WTC11 (cell line): Measurements from ENCODE around the gene SAFB. TPM values are rescaled to one million over a fixed set of nuclear protein-coding genes. Genes with fewer than 3 reads are reported as not detected.

Experiments used
- ATAC-seq: fragments of 200-7000 bp; cut with Tn5 transposase; 2 replicates; pipeline ENCODE4 v1.10.0; 2021; ENCODE audit warnings: mild to moderate bottlenecking, moderate library complexity
- CTCF ChIA-PET: fragments of 300-600 bp; sonication (Branson Sonifier 250); formaldehyde crosslinking; loops from one replicate; lab custom pipeline; 2021; ENCODE audit warnings: antibody characterized with exemption; lab: Charles Lee
- POLR2A ChIA-PET: fragments of 350-600 bp; sonication (Branson Sonifier 250); formaldehyde crosslinking; loops from one replicate; lab custom pipeline; 2021; ENCODE audit warnings: antibody characterized with exemption; lab: Charles Lee
- DNase-seq: peaks from one replicate; pipeline ENCODE4 v3.0.0; 2021; ENCODE audit warnings: low spot score
- H3K27ac Mint-ChIP-seq: 2 replicates; pipeline ENCODE4 v1.8.0; 2021; ENCODE audit warnings: mixed read lengths
- H3K27me3 Mint-ChIP-seq: 2 replicates; pipeline ENCODE4 v1.8.0; 2021; ENCODE audit warnings: low read depth, mild to moderate bottlenecking, moderate library complexity, mixed read lengths
- H3K36me3 Mint-ChIP-seq: 2 replicates; pipeline ENCODE4 v1.8.0; 2021; ENCODE audit warnings: mixed read lengths
- H3K4me1 Mint-ChIP-seq: 2 replicates; pipeline ENCODE4 v1.8.0; 2022; ENCODE audit warnings: mixed read lengths
- H3K4me3 Mint-ChIP-seq: 2 replicates; pipeline ENCODE4 v1.8.0; 2021; ENCODE audit warnings: mild to moderate bottlenecking, moderate library complexity, mixed read lengths
- H3K9me3 Mint-ChIP-seq: 2 replicates; pipeline ENCODE4 v1.8.0; 2021; ENCODE audit warnings: mixed read lengths
- ATF1 ChIP-seq: sonication (generic); formaldehyde crosslinking; IDR thresholded peaks from 2 replicates; pipeline ENCODE4 v1.8.1; 2023; ENCODE audit warnings: mild to moderate bottlenecking, moderate library complexity, missing genetic modification reagents
- ATF2 ChIP-seq: sonication (generic); formaldehyde crosslinking; IDR thresholded peaks from 2 replicates; pipeline ENCODE4 v1.8.1; 2022; ENCODE audit warnings: low read depth, missing genetic modification reagents, borderline replicate concordance
- EMX1 ChIP-seq: fragments of 250-450 bp; sonication (Bioruptor Pico); IDR thresholded peaks from 2 replicates; pipeline ENCODE4 v1.8.0; 2021; ENCODE audit warnings: mild to moderate bottlenecking
- IRF2 ChIP-seq: sonication (generic); formaldehyde crosslinking; IDR thresholded peaks from 2 replicates; pipeline ENCODE4 v1.8.0; 2022; ENCODE audit warnings: low read depth, missing genetic modification reagents, borderline replicate concordance
- NR1H2 ChIP-seq: sonication (generic); formaldehyde crosslinking; IDR thresholded peaks from 2 replicates; pipeline ENCODE4 v1.9.0; 2021; ENCODE audit warnings: mild to moderate bottlenecking, moderate library complexity, missing genetic modification reagents
- RORB ChIP-seq: fragments of 250-450 bp; sonication (Bioruptor Pico); IDR thresholded peaks from 2 replicates; pipeline ENCODE4 v1.9.0; 2021; ENCODE audit warnings: mild to moderate bottlenecking
- SMAD4 ChIP-seq: sonication (generic); formaldehyde crosslinking; IDR thresholded peaks from 2 replicates; pipeline ENCODE4 v1.8.0; 2022; ENCODE audit warnings: mild to moderate bottlenecking, missing genetic modification reagents
- SOX15 ChIP-seq: fragments of 250-450 bp; sonication (Bioruptor Pico); IDR thresholded peaks from 2 replicates; pipeline ENCODE4 v1.9.0; 2021; ENCODE audit warnings: mild to moderate bottlenecking
- STAT6 ChIP-seq: sonication (generic); formaldehyde crosslinking; conservative IDR thresholded peaks from 2 replicates; pipeline ENCODE4 v1.8.1; 2023; ENCODE audit warnings: mild to moderate bottlenecking, low read depth, missing genetic modification reagents, moderate library complexity
- USF1 ChIP-seq: sonication (generic); formaldehyde crosslinking; IDR thresholded peaks from 2 replicates; pipeline ENCODE4 v1.8.0; 2022; ENCODE audit warnings: mild to moderate bottlenecking, missing genetic modification reagents
- ZNF416 ChIP-seq: fragments of 250-450 bp; sonication (Bioruptor Pico); IDR thresholded peaks from 2 replicates; pipeline ENCODE4 v1.9.0; 2021; ENCODE audit warnings: mild to moderate bottlenecking, inconsistent platforms
- ZNF512 ChIP-seq: sonication (generic); formaldehyde crosslinking; IDR thresholded peaks from 2 replicates; pipeline ENCODE4 v1.8.1; 2022; ENCODE audit warnings: missing genetic modification reagents, borderline replicate concordance
- total RNA-seq: library from RNA; stranded (reverse); gene quantifications from 3 replicates; pipeline ENCODE4 v1.2.3, GENCODE V29; 2021
- TF ChIP-seq, protein P1 (sequence below): sonication (generic); formaldehyde crosslinking; IDR thresholded peaks from 2 replicates; pipeline ENCODE4 v1.8.1; 2023; ENCODE audit warnings: mild to moderate bottlenecking, missing genetic modification reagents, borderline replicate concordance
- TF ChIP-seq, protein P2 (sequence below): sonication (generic); formaldehyde crosslinking; IDR thresholded peaks from 2 replicates; pipeline ENCODE4 v1.8.1; 2022; ENCODE audit warnings: mild to moderate bottlenecking, missing genetic modification reagents, moderate library complexity, borderline replicate concordance

The SAFB gene
- total RNA-seq, 1 experiment from 2014 or later: 141 TPM

- Mint-ChIP-seq H3K27me3 (no peaks in the 10 kb centered on the region), H3K4me1 (peaks cover 30% of the 10 kb centered on the region)
- CTCF ChIA-PET: no interaction called here
Measured at GRCh38 chr19:5628919-5629481, 6.1 kb downstream of the SAFB start.

More at GRCh38 chr19:5628919-5629481, 6.1 kb downstream of the SAFB start:
- no peak for ATAC-seq
- no peak for DNase-seq
- POLR2A ChIA-PET: no interaction called here
- no peaks in the 10 kb centered on the region for H3K9me3 Mint-ChIP-seq
- H3K4me3 Mint-ChIP-seq: no peak overlapping the region
- TF ChIP-seq NR1H2 (CRISPR knock-in tag) (no peak), SMAD4 (CRISPR knock-in tag) (no peak), STAT6 (no peak), USF1 (CRISPR knock-in tag) (no peak), IRF2 (CRISPR knock-in tag) (no peak), ZNF512 (CRISPR knock-in tag) (no peak), RORB (CRISPR knock-in tag) (no peak), ATF1 (CRISPR knock-in tag) (no peak), SOX15 (CRISPR knock-in tag) (no peak), ZNF416 (CRISPR knock-in tag) (no peak), EMX1 (CRISPR knock-in tag) (no peak), ATF2 (CRISPR knock-in tag) (no peak)
- TF ChIP-seq, protein P1, sequence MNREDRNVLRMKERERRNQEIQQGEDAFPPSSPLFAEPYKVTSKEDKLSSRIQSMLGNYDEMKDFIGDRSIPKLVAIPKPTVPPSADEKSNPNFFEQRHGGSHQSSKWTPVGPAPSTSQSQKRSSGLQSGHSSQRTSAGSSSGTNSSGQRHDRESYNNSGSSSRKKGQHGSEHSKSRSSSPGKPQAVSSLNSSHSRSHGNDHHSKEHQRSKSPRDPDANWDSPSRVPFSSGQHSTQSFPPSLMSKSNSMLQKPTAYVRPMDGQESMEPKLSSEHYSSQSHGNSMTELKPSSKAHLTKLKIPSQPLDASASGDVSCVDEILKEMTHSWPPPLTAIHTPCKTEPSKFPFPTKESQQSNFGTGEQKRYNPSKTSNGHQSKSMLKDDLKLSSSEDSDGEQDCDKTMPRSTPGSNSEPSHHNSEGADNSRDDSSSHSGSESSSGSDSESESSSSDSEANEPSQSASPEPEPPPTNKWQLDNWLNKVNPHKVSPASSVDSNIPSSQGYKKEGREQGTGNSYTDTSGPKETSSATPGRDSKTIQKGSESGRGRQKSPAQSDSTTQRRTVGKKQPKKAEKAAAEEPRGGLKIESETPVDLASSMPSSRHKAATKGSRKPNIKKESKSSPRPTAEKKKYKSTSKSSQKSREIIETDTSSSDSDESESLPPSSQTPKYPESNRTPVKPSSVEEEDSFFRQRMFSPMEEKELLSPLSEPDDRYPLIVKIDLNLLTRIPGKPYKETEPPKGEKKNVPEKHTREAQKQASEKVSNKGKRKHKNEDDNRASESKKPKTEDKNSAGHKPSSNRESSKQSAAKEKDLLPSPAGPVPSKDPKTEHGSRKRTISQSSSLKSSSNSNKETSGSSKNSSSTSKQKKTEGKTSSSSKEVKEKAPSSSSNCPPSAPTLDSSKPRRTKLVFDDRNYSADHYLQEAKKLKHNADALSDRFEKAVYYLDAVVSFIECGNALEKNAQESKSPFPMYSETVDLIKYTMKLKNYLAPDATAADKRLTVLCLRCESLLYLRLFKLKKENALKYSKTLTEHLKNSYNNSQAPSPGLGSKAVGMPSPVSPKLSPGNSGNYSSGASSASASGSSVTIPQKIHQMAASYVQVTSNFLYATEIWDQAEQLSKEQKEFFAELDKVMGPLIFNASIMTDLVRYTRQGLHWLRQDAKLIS (CRISPR knock-in tag): no peak
- TF ChIP-seq, protein P2, sequence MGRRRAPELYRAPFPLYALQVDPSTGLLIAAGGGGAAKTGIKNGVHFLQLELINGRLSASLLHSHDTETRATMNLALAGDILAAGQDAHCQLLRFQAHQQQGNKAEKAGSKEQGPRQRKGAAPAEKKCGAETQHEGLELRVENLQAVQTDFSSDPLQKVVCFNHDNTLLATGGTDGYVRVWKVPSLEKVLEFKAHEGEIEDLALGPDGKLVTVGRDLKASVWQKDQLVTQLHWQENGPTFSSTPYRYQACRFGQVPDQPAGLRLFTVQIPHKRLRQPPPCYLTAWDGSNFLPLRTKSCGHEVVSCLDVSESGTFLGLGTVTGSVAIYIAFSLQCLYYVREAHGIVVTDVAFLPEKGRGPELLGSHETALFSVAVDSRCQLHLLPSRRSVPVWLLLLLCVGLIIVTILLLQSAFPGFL: no peak
- H3K27ac Mint-ChIP-seq: peak overlapping the region; percentile 50; the same call in 1 of the 2 replicates
- H3K36me3 Mint-ChIP-seq: peaks cover 48% of the 10 kb centered on the region
